ENCODE data around the gene C3AR1. TPM values are rescaled to one million over a fixed set of nuclear protein-coding genes. Genes with fewer than 3 reads are reported as not detected.

Gene C3AR1
- total and polyA plus RNA-seq, 4 donors: 1.5 to 8.8 (median 5.0) TPM

GRCh38 chr12:8082808-8083100 is 16.6 kb upstream of the C3AR1 start (continued):
- no peak for TF ChIP-seq REST (IDR thresholded peaks at IDR 0.05)
- TF ChIP-seq ATF3 (IDR thresholded peaks at IDR 0.05): no peak
- no peak for TF ChIP-seq MAX (IDR thresholded peaks at IDR 0.05)
- TF ChIP-seq HNF4A (conservative IDR thresholded peaks at IDR 0.05): no peak
- TF ChIP-seq YY1 (IDR thresholded peaks at IDR 0.05): no peak
- TF ChIP-seq JUND (IDR thresholded peaks at IDR 0.05): no peak
- TF ChIP-seq FOXA2 (IDR thresholded peaks at IDR 0.05): no peak

DNA sequence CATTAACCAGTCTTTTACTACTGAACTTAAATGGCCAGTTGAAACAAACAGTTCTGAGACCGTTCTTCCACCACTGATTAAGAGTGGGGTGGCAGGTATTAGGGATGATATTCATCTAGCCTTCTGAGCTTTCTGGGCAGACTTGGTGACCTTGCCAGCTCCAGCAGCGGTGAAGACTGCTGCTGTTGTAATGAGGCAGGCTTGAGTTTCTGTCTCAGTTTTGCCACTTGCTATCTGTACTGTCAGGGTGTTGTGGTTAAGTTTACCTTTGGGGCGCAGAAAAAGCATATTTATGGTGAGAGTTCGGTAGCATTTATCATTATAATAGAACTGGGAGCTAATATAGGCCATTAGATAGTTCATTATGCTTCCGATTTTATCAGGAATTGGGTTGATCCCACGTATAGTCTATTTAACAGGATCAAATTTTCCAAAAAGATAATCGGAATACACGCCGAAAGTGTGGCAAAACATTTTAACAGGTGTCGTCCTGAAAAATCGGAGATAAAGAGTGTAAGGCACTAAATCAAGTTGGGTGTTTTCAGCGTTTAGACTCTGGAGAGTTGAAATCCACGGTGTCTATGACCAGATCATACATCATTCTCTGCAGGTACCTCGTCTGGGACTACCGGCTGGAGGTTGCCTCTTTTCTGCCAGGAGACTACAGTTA is 15.2 kb upstream of the C3AR1 start:
- H3K4me1 ChIP-seq (ENCODE audit: control insufficient read depth in 4 of 4, insufficient read depth in 4 of 4, low read length in 3 of 4): peaks cover 8 to 19% (median 16%) of the 10 kb centered on the region in 4 donors
- no peaks in the 10 kb centered on the region for H3K9me3 ChIP-seq (ENCODE audit: control insufficient read depth in 4 of 4, low read length in 3 of 4)
- H3K9ac ChIP-seq (ENCODE audit: low read depth in 1 of 2, low read length in 2 of 2): peak overlapping the region; percentile 79 to 95
- DNase-seq (ENCODE audit: low spot score): no peak
- TF ChIP-seq HNF4G (IDR thresholded peaks at IDR 0.05) (no peak), RAD21 (IDR thresholded peaks at IDR 0.05) (no peak), ATF3 (IDR thresholded peaks at IDR 0.05) (no peak)
- no peaks in the 10 kb centered on the region for H3K36me3 ChIP-seq (ENCODE audit: control insufficient read depth in 4 of 4, insufficient read depth in 3 of 4, low read depth in 1 of 4, low read length in 3 of 4)
- peak overlapping the region; percentile 71 to 81 (median 74) for H3K4me3 ChIP-seq (ENCODE audit: low read depth in 1 of 3, low read length in 3 of 3)
- 2% methylated on average over 15 of the region's 15 CpGs for WGBS
- no peaks in the 10 kb centered on the region for H3K27me3 ChIP-seq (ENCODE audit: control insufficient read depth in 4 of 4, insufficient read depth in 4 of 4, low read length in 3 of 4)
- H3K27ac ChIP-seq (ENCODE audit: low read depth in 1 of 2, low read length in 2 of 2): peak overlapping the region; percentile 82 to 87

DNA sequence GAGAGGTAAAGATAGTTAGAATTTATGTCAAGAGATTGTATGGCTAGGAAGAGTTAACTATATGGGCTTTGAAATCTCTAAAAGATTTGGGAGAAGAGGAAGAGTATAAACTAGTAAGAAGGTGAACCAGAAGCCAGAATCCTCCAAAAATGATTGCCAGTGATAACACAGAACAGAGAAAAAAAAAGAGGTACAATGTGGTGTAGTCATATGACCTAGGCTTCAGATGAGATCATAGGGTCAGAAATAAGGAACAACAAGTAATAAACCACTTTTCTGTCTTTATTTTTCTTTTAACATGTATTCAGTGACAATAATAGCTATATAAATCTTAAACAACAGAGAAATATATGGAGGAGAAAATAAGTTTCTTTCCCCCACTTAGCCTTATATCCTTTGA is 14.0 kb upstream of the C3AR1 start:
- H3K36me3 ChIP-seq (ENCODE audit: control insufficient read depth in 4 of 4, insufficient read depth in 3 of 4, low read depth in 1 of 4, low read length in 3 of 4): no peaks in the 10 kb centered on the region
- no peak overlapping the region for H3K9ac ChIP-seq (ENCODE audit: low read depth in 1 of 2, low read length in 2 of 2)
- no peak overlapping the region for H3K27ac ChIP-seq (ENCODE audit: low read depth in 1 of 2, low read length in 2 of 2)
- no peaks in the 10 kb centered on the region for H3K27me3 ChIP-seq (ENCODE audit: control insufficient read depth in 4 of 4, insufficient read depth in 4 of 4, low read length in 3 of 4)
- no peak for DNase-seq (ENCODE audit: low spot score)
- H3K9me3 ChIP-seq (ENCODE audit: control insufficient read depth in 4 of 4, low read length in 3 of 4): no peaks in the 10 kb centered on the region
- no peak overlapping the region for H3K4me3 ChIP-seq (ENCODE audit: low read depth in 1 of 3, low read length in 3 of 3)
- H3K4me1 ChIP-seq (ENCODE audit: control insufficient read depth in 4 of 4, insufficient read depth in 4 of 4, low read length in 3 of 4): peaks cover 8 to 24% (median 17%) of the 10 kb centered on the region in 4 donors
- TF ChIP-seq SP1 (IDR thresholded peaks at IDR 0.05) (no peak), EGR1 (IDR thresholded peaks at IDR 0.05; ENCODE audit: low read depth in 2 of 2) (no peak), GABPA (IDR thresholded peaks at IDR 0.05 in 1 of 2, conservative IDR thresholded peaks at IDR 0.05 in 1 of 2) (no peak), MAX (IDR thresholded peaks at IDR 0.05) (no peak), HNF4A (conservative IDR thresholded peaks at IDR 0.05) (no peak), ATF3 (IDR thresholded peaks at IDR 0.05) (no peak), REST (IDR thresholded peaks at IDR 0.05) (no peak), FOXA2 (IDR thresholded peaks at IDR 0.05) (no peak), FOXA1 (IDR thresholded peaks at IDR 0.05) (no peak), JUND (IDR thresholded peaks at IDR 0.05) (no peak), NR2F2 (IDR thresholded peaks at IDR 0.05) (no peak), ZBTB33 (IDR thresholded peaks at IDR 0.05) (no peak), RAD21 (IDR thresholded peaks at IDR 0.05) (no peak), TAF1 (conservative IDR thresholded peaks at IDR 0.05) (no peak), HNF4G (IDR thresholded peaks at IDR 0.05) (no peak)
- TF ChIP-seq, protein P1, sequence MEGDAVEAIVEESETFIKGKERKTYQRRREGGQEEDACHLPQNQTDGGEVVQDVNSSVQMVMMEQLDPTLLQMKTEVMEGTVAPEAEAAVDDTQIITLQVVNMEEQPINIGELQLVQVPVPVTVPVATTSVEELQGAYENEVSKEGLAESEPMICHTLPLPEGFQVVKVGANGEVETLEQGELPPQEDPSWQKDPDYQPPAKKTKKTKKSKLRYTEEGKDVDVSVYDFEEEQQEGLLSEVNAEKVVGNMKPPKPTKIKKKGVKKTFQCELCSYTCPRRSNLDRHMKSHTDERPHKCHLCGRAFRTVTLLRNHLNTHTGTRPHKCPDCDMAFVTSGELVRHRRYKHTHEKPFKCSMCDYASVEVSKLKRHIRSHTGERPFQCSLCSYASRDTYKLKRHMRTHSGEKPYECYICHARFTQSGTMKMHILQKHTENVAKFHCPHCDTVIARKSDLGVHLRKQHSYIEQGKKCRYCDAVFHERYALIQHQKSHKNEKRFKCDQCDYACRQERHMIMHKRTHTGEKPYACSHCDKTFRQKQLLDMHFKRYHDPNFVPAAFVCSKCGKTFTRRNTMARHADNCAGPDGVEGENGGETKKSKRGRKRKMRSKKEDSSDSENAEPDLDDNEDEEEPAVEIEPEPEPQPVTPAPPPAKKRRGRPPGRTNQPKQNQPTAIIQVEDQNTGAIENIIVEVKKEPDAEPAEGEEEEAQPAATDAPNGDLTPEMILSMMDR (IDR thresholded peaks at IDR 0.05; ENCODE audit: low read depth, low read length, missing input control): no peak

Measured in liver (tissue), 9 donors.